RKO (cell line): ENCODE measurements around the gene BTBD7.

Experiments
- DNase-seq: peaks from one replicate; pipeline ENCODE4 v3.0.0-alpha.2; 2016; ENCODE audit warnings: low spot score

BTBD7 gene

GRCh38 chr14:93302688-93303581 is 29.9 kb downstream of the BTBD7 start:
- no peak for DNase-seq

GRCh38 chr14:93301821-93302447 is 30.9 kb downstream of the BTBD7 start:
- DNase-seq, result no peak

GRCh38 chr14:93299866-93300265 is 33.0 kb downstream of the BTBD7 start:
- no peak for DNase-seq

GRCh38 chr14:93299416-93299815 is 33.4 kb downstream of the BTBD7 start:
- no peak for DNase-seq

- DNase-seq, result no peak
Observed at GRCh38 chr14:93295541-93296220, 37.2 kb downstream of the BTBD7 start.

GRCh38 chr14:93286212-93286890 is 46.5 kb downstream of the BTBD7 start:
- DNase-seq, result no peak

- no peak for DNase-seq
Observed at GRCh38 chr14:93285044-93285443, 47.8 kb downstream of the BTBD7 start.

- no peak for DNase-seq
Observed at GRCh38 chr14:93281937-93282336, 50.9 kb downstream of the BTBD7 start.

GRCh38 chr14:93280743-93281142 is 52.1 kb downstream of the BTBD7 start:
- no peak for DNase-seq

- no peak for DNase-seq
Observed at GRCh38 chr14:93276031-93276716, 56.7 kb downstream of the BTBD7 start.

GRCh38 chr14:93274055-93274806 is 58.6 kb downstream of the BTBD7 start:
- no peak for DNase-seq

GRCh38 chr14:93271111-93271510 is 61.7 kb downstream of the BTBD7 start:
- DNase-seq, result no peak

GRCh38 chr14:93269341-93270068 is 63.3 kb downstream of the BTBD7 start:
- peak; percentile 93 for DNase-seq

- DNase-seq, result no peak
Observed at GRCh38 chr14:93268406-93268805, 64.4 kb downstream of the BTBD7 start.

GRCh38 chr14:93267149-93267711 is 65.6 kb downstream of the BTBD7 start:
- no peak for DNase-seq

GRCh38 chr14:93266127-93266526 is 66.7 kb downstream of the BTBD7 start:
- DNase-seq, result no peak

GRCh38 chr14:93263416-93263815 is 69.4 kb downstream of the BTBD7 start:
- DNase-seq, result no peak

GRCh38 chr14:93262446-93262845 is 70.4 kb downstream of the BTBD7 start:
- DNase-seq, result no peak

- DNase-seq, result no peak
Observed at GRCh38 chr14:93249128-93249831, 83.6 kb downstream of the BTBD7 start.
